K562 (cell line): ENCODE measurements around the gene CSNK1G3.

Experiments
- CTCF ChIP-seq, 3 experiments: IDR thresholded peaks in 2 of 3; conservative IDR thresholded peaks in 1 of 3; 2 replicates each; pipeline ENCODE4 v1.5.1; 2011 to 2012; ENCODE audit warnings: low read length in 3 of 3, mild to moderate bottlenecking in 3 of 3, control low read depth in 2 of 3, improper control_type of control experiment in 1 of 3, inconsistent platforms in 1 of 3, low read depth in 1 of 3, mixed read lengths in 1 of 3, moderate library complexity in 1 of 3; ENCODE audit not compliant: insufficient read depth in 2 of 3
- ETS2 ChIP-seq: IDR thresholded peaks from 2 replicates; pipeline ENCODE4 v1.6.1; 2016; ENCODE audit warnings: borderline replicate concordance, missing genetic modification characterization, mild to moderate bottlenecking, moderate library complexity, missing compliant biosample characterization; ENCODE audit not compliant: poor library complexity, severe bottlenecking
- TOE1 ChIP-seq, 2 experiments: fragments of 450-650 bp in 1 of 2; sonication (generic) in 1 of 2; formaldehyde crosslinking in 1 of 2; IDR thresholded peaks; 2 replicates each; pipeline versions ENCODE4 v1.7.1 to v1.8.0; 2016 to 2022; ENCODE audit warnings: borderline replicate concordance in 2 of 2, mild to moderate bottlenecking in 2 of 2, antibody characterized with exemption in 1 of 2, inconsistent platforms in 1 of 2, low read depth in 1 of 2, missing genetic modification reagents in 1 of 2, moderate library complexity in 1 of 2

DNA sequence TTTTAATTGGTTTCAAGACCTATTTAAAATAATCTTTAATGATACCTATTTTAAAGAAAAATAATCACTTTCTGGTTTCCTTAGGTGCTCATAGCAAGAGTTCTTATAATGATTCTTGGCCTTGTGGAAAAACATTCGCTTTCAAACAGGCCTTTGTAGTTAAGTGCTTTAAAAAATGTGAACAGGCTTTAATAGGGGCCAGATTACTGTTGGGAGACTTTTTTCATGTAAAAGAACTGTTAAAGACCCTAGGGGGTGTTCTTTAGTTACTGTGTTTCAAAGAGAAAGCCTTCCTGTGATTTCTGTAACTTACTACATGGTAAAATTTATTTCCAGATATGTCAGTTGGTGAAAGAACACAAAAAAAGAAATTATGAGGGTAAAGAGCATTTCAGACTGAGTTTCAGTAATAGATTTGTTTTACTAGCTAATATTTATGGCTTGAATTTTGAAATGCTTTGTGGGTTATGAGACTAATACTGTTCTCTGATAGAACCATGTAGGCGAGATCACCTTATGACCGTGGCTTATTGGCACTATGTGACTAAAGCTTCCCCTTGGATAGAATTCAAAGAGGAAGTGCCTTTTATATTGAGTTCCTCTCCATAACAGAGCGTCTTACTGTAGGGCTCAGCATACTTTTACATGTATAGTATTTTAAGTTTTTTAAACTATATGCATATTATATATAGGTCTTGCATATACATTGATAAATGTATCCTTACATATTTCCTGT, 70.7 kb downstream of the CSNK1G3 start:
- TF ChIP-seq CTCF (IDR thresholded peaks at IDR 0.05 in 2 of 3, conservative IDR thresholded peaks at IDR 0.05 in 1 of 3; ENCODE audit: insufficient read depth in 2 of 3, low read depth in 1 of 3, low read length in 3 of 3) (no peak), TOE1 (IDR thresholded peaks at IDR 0.05; ENCODE audit: borderline replicate concordance) (no peak), TOE1 (CRISPR knock-in tag; IDR thresholded peaks at IDR 0.05; ENCODE audit: borderline replicate concordance, low read depth) (no peak), ETS2 (tag) (no peak)
